ENCODE measurements around the gene SIGLEC9. TPM values are rescaled to one million over a fixed set of nuclear protein-coding genes. Genes with fewer than 3 reads are reported as not detected.

SIGLEC9 gene
- total and polyA plus RNA-seq, 2 experiments from 2014 or later: not detected

DNA sequence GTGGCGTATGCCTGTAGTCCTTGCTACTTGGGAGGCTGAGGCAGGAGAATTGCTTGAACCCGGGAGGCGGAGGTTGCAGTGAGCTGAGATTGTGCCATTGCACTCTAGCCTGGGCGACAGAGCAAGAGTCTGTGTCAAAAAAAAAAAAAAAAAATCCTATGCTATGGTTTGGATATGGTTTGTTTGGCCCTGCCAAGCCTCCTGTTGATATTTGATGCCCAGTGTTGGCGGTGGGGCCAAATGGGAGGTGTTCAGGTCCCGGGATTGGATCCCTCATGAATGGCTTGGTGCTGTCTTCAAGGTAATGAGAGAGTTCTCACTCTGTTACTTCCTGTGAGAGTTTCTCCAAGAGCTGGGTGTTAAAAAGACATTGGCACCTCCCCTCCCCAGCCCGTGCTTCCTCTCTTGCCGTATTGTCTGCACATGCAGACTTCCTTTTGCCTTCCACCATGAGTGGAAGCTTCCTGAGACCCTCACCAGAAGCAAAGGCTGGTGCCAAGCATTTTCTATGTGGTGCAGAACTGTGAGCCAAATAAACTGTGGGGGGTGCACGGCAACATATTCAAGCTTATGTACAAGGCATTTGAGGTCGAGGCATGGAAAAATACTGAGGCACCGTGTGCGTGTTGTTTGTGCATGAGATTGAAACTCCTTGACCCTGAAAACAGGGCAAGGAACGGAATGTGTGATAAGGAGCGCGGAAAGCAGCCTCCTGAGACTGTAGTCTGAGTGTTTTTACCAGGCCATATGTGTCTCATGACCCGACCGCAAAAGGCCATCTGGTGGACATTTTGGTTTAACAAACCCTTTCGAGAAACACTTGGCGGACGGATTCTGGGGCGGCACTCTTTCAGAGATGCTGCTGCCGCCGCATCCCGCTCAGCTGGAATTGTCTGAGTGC is 7.3 kb downstream of the SIGLEC9 start:
- H3K4me3 ChIP-seq: no peak overlapping the region
- H3K36me3 ChIP-seq (ENCODE audit: low read depth): no peaks in the 10 kb centered on the region
- H4K20me1 ChIP-seq (ENCODE audit: insufficient read depth): no peaks in the 10 kb centered on the region
- H3K27ac ChIP-seq: no peak overlapping the region
- H3K9me3 ChIP-seq (ENCODE audit: low read depth): no peaks in the 10 kb centered on the region
- H3K4me2 ChIP-seq (ENCODE audit: unreplicated experiment): no peak overlapping the region
- no peaks in the 10 kb centered on the region for H3K4me1 ChIP-seq (ENCODE audit: insufficient read depth)
- no peaks in the 10 kb centered on the region for H3K27me3 ChIP-seq (replicated peaks; ENCODE audit: insufficient read depth)
- DNase-seq: peak; percentile 45
- no peaks in the 10 kb centered on the region for H3F3A ChIP-seq (ENCODE audit: insufficient read depth)
- no peaks in the 10 kb centered on the region for H3K79me2 ChIP-seq (ENCODE audit: insufficient read depth)
- WGBS, 2 experiments (ENCODE audit: low coverage in 1 of 2, low lambda C conversion rate in 2 of 2, missing lambda C conversion rate in 2 of 2): 34 to 47% methylated on average over 21 to 24 of the region's 24 CpGs
- H2AFZ ChIP-seq: no peak overlapping the region
- no peaks in the 10 kb centered on the region for H3K9me2 ChIP-seq (ENCODE audit: insufficient read depth)
- in situ Hi-C loops (cut with MboI): no loop called here
- TF ChIP-seq EZH2phosphoT487 (IDR thresholded peaks at IDR 0.05; ENCODE audit: insufficient read depth, low read depth) (no peak), EZH2 (IDR thresholded peaks at IDR 0.05; ENCODE audit: insufficient read depth, poor library complexity, severe bottlenecking) (no peak)
- no peak overlapping the region for H3K9ac ChIP-seq

DNA sequence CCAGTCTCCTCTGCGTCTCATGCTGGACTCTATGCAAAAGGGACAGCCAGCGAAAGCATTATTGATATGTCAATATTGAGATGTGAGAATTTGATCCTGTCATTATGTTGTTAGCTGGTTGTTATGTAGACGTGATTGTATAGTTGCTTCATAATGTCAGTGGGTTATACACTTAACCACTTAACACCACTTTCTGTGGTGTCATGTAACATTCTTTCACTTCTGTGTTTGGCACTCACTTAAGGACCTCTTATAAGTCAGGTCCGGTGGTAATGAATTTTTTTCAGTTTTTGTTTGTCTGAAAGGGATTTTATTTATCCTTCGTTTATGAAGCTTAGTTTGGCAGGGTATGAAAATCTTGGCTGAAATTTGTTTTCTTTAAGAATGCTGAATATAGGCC is 10.3 kb downstream of the SIGLEC9 start:
- Histone ChIP-seq H3K9me2 (ENCODE audit: insufficient read depth) (no peaks in the 10 kb centered on the region), H4K20me1 (ENCODE audit: insufficient read depth) (no peaks in the 10 kb centered on the region), H3F3A (ENCODE audit: insufficient read depth) (no peaks in the 10 kb centered on the region), H3K4me1 (ENCODE audit: insufficient read depth) (no peaks in the 10 kb centered on the region), H2AFZ (no peak overlapping the region), H3K36me3 (ENCODE audit: low read depth) (no peaks in the 10 kb centered on the region), H3K9me3 (ENCODE audit: low read depth) (no peaks in the 10 kb centered on the region), H3K27ac (no peak overlapping the region), H3K27me3 (replicated peaks; ENCODE audit: insufficient read depth) (peaks cover 8% of the 10 kb centered on the region; the same call in 1 of the 2 replicates), H3K4me2 (ENCODE audit: unreplicated experiment) (no peak overlapping the region), H3K9ac (no peak overlapping the region), H3K79me2 (ENCODE audit: insufficient read depth) (no peaks in the 10 kb centered on the region), H3K4me3 (no peak overlapping the region)
- no peak for DNase-seq
- in situ Hi-C loops (cut with MboI): no loop called here
- TF ChIP-seq EZH2 (IDR thresholded peaks at IDR 0.05; ENCODE audit: insufficient read depth, poor library complexity, severe bottlenecking): no peak
- no peak for TF ChIP-seq EZH2phosphoT487 (IDR thresholded peaks at IDR 0.05; ENCODE audit: insufficient read depth, low read depth)
- 42 to 50% methylated on average over 5 of the region's 5 CpGs for whole genome bisulfite sequencing, 2 experiments (ENCODE audit: low coverage in 1 of 2, low lambda C conversion rate in 2 of 2, missing lambda C conversion rate in 2 of 2)

DNA sequence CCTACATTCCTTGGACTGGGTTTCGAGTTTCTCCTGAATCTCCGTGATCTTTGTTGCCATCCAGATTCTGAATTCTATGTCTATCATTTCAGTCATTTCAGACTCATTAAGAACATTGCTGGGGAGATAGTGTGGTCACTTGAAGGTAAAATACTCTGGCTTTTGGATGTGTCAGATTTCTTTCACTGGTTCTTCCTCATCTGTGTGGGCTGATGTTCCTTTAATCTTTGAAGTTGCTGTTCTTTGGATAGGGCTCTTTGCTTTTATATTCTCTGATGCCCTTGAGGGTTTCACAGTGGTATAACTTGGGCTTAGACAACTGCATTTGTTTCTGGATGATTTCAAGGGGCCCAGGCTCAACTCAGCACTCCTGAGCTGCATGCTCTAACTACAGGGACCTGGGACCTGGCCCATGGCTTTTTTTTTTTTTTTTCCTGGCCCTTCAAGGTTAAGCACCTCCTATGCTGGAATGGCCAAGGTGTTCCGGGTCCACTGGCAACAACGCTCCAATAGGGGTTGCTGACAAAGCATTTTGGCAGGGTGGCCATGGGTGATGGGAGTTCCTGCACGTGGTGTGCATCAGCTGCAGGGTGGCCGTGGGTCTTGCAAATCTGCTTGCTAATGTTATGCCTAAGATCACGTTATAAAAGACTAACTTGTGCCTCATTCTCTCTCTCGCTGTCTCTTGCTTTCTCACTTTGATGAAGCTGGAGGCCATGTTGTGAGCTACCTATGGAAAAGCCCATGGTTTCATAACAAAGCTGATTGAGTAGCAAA is 11.5 kb downstream of the SIGLEC9 start:
- no peaks in the 10 kb centered on the region for H3K9me2 ChIP-seq (ENCODE audit: insufficient read depth)
- no peaks in the 10 kb centered on the region for H3F3A ChIP-seq (ENCODE audit: insufficient read depth)
- no peaks in the 10 kb centered on the region for H3K4me1 ChIP-seq (ENCODE audit: insufficient read depth)
- H2AFZ ChIP-seq: no peak overlapping the region
- TF ChIP-seq EZH2phosphoT487 (IDR thresholded peaks at IDR 0.05; ENCODE audit: insufficient read depth, low read depth): no peak
- no peak for TF ChIP-seq EZH2 (IDR thresholded peaks at IDR 0.05; ENCODE audit: insufficient read depth, poor library complexity, severe bottlenecking)
- 50 to 53% methylated on average over 8 of the region's 8 CpGs for WGBS, 2 experiments (ENCODE audit: low coverage in 1 of 2, low lambda C conversion rate in 2 of 2, missing lambda C conversion rate in 2 of 2)
- no peaks in the 10 kb centered on the region for H3K36me3 ChIP-seq (ENCODE audit: low read depth)
- H3K27me3 ChIP-seq (replicated peaks; ENCODE audit: insufficient read depth): peaks cover 17% of the 10 kb centered on the region
- no peak for DNase-seq
- H3K4me3 ChIP-seq: no peak overlapping the region
- H3K27ac ChIP-seq: no peak overlapping the region
- H3K4me2 ChIP-seq (ENCODE audit: unreplicated experiment): no peak overlapping the region
- H3K79me2 ChIP-seq (ENCODE audit: insufficient read depth): no peaks in the 10 kb centered on the region
- in situ Hi-C loops (cut with MboI): no loop called here
- no peaks in the 10 kb centered on the region for H3K9me3 ChIP-seq (ENCODE audit: low read depth)
- H3K9ac ChIP-seq: no peak overlapping the region
- no peaks in the 10 kb centered on the region for H4K20me1 ChIP-seq (ENCODE audit: insufficient read depth)

DNA sequence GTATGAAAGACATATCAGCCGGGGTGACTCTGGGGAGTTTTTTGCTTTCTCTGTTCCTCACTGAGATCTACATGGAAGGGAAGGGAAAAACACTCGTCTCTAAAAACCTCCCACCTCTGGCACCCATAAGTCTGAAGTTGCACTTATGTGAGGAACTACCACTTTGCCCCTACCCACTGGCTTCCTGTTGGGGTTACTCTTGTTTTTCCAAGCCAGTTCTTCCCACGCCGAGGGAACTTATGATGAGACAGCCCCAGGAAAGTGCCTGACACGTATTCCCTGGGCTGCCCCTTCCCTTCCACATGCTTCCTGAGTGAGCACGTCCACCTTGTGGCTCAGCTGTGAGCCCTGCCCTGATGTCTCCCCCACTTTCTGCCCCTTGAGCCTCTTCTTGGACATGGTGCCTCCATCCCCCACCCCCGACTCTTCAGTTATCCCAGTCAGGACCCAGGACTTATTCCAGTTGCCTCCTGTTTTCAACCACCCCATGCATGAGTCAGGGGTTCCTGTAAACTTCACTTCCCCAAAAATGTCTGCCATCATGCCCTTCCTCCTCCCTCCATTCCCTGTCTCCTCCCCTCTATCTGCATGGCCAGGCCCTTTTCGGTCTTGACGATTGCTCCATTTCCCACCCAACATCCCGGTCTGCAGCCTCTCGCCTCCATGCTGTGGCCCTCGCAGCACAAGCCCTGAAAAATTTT is 12.3 kb downstream of the SIGLEC9 start:
- Histone ChIP-seq H3K27ac (no peak overlapping the region), H3K4me1 (ENCODE audit: insufficient read depth) (no peaks in the 10 kb centered on the region), H4K20me1 (ENCODE audit: insufficient read depth) (no peaks in the 10 kb centered on the region), H2AFZ (no peak overlapping the region), H3K9me2 (ENCODE audit: insufficient read depth) (no peaks in the 10 kb centered on the region), H3F3A (ENCODE audit: insufficient read depth) (no peaks in the 10 kb centered on the region), H3K79me2 (ENCODE audit: insufficient read depth) (no peaks in the 10 kb centered on the region), H3K9ac (no peak overlapping the region), H3K9me3 (ENCODE audit: low read depth) (no peaks in the 10 kb centered on the region), H3K4me3 (no peak overlapping the region), H3K36me3 (ENCODE audit: low read depth) (no peaks in the 10 kb centered on the region), H3K4me2 (ENCODE audit: unreplicated experiment) (no peak overlapping the region), H3K27me3 (replicated peaks; ENCODE audit: insufficient read depth) (peaks cover 19% of the 10 kb centered on the region)
- no peak for DNase-seq
- in situ Hi-C loops (cut with MboI): no loop called here
- TF ChIP-seq EZH2phosphoT487 (IDR thresholded peaks at IDR 0.05; ENCODE audit: insufficient read depth, low read depth): no peak
- no peak for TF ChIP-seq EZH2 (IDR thresholded peaks at IDR 0.05; ENCODE audit: insufficient read depth, poor library complexity, severe bottlenecking)
- WGBS, 2 experiments (ENCODE audit: low coverage in 1 of 2, low lambda C conversion rate in 2 of 2, missing lambda C conversion rate in 2 of 2): 29 to 38% methylated on average over 12 of the region's 12 CpGs

Measured in GM23248 (cell line).